H1 (cell line): Measurements from ENCODE around the gene GIPC1. TPM values are rescaled to one million over a fixed set of nuclear protein-coding genes. Genes with fewer than 3 reads are reported as not detected.
"Not testable (repeated sequence)": the region's sequence is repeated elsewhere in the genome, so short reads cannot be mapped to it uniquely, and the experiment has no call there.

Experiments used
- CTCF ChIA-PET: fragments of 300-600 bp; sonication (Branson Sonifier 250); formaldehyde crosslinking; loops from one replicate; lab custom pipeline; 2021; ENCODE audit not compliant: partially characterized antibody; lab: Charles Lee
- POLR2A ChIA-PET: fragments of 300-600 bp; sonication (Branson Sonifier 250); formaldehyde crosslinking; loops from one replicate; lab custom pipeline; 2021; ENCODE audit warnings: inconsistent platforms; ENCODE audit not compliant: partially characterized antibody; lab: Charles Lee
- DNase-seq, 2 experiments: peaks; one replicate each; pipeline versions ENCODE4 v3.0.0 to v3.0.0-alpha.2; 2010 to 2022; ENCODE audit warnings: low spot score in 2 of 2, low read depth in 1 of 2, mixed read lengths in 1 of 2
- FAIRE-seq: peaks from 2 replicates; lab custom pipeline; 2011; peaks lifted over from hg19 to GRCh38; lab: Jason Lieb, UNC
- H2AFZ ChIP-seq: 2 replicates; pipeline ENCODE4 v1.8.1; 2012; ENCODE audit warnings: low read length, inconsistent platforms
- H2AK5ac ChIP-seq: 2 replicates; pipeline ENCODE4 v1.6.1; 2013; ENCODE audit warnings: low read depth, low read length
- H2BK120ac ChIP-seq: replicated peaks from 2 replicates; pipeline ENCODE3; 2013; ENCODE audit warnings: low read depth, low read length, inconsistent platforms
- H2BK12ac ChIP-seq: 2 replicates; pipeline ENCODE4 v1.6.1; 2013; ENCODE audit warnings: low read depth, low read length
- H2BK15ac ChIP-seq: 2 replicates; pipeline ENCODE4 v1.6.1; 2013; ENCODE audit warnings: low read length
- H2BK20ac ChIP-seq: 2 replicates; pipeline ENCODE4 v1.6.1; 2013; ENCODE audit warnings: low read length
- H2BK5ac ChIP-seq: 2 replicates; pipeline ENCODE4 v1.6.1; 2013; ENCODE audit warnings: low read depth, low read length
- H3K14ac ChIP-seq: 2 replicates; pipeline ENCODE4 v1.6.1; 2013; ENCODE audit warnings: inconsistent platforms; ENCODE audit not compliant: insufficient read length
- H3K18ac ChIP-seq: 2 replicates; pipeline ENCODE4 v1.6.1; 2013; ENCODE audit warnings: low read length; ENCODE audit errors: extremely low read depth
- H3K23ac ChIP-seq: 2 replicates; pipeline ENCODE4 v1.6.1; 2013; ENCODE audit warnings: inconsistent platforms; ENCODE audit not compliant: insufficient read length
- H3K23me2 ChIP-seq: 2 replicates; pipeline ENCODE4 v1.6.1; 2013; ENCODE audit warnings: low read depth, low read length
- H3K27ac ChIP-seq: 2 replicates; pipeline ENCODE4 v1.6.1; 2011; ENCODE audit warnings: low read depth, low read length, inconsistent platforms
- H3K27me3 ChIP-seq, 4 experiments: replicated peaks in 1 of 4; 1 replicate in 1 of 4; 2 replicates in 3 of 4; pipeline versions ENCODE4 v1.6.1 to v1.8.1; 2011 to 2013; ENCODE audit warnings: low read length in 3 of 4, mild to moderate bottlenecking in 3 of 4, inconsistent platforms in 2 of 4, mixed read lengths in 2 of 4, moderate library complexity in 1 of 4; ENCODE audit not compliant: control insufficient read depth in 3 of 4, insufficient read depth in 3 of 4; ENCODE audit errors: extremely low read depth in 1 of 4
- H3K36me3 ChIP-seq, 4 experiments: 2 replicates each; pipeline versions ENCODE4 v1.6.1 to v1.8.1; 2011 to 2013; ENCODE audit warnings: mild to moderate bottlenecking in 4 of 4, low read length in 3 of 4, moderate library complexity in 2 of 4, control low read depth in 1 of 4, inconsistent platforms in 1 of 4; ENCODE audit not compliant: insufficient read depth in 4 of 4, control insufficient read depth in 2 of 4
- H3K4ac ChIP-seq: replicated peaks from 2 replicates; pipeline ENCODE3; 2013; ENCODE audit warnings: low read length, low read depth, mixed read lengths, inconsistent platforms; ENCODE audit not compliant: insufficient read length
- H3K4me1 ChIP-seq, 4 experiments: replicated peaks in 1 of 4; 1 replicate in 1 of 4; 2 replicates in 3 of 4; pipeline versions ENCODE4 v1.6.1 to v1.8.1; 2011 to 2013; ENCODE audit warnings: low read length in 3 of 4, inconsistent platforms in 2 of 4, mixed read lengths in 1 of 4; ENCODE audit not compliant: insufficient read depth in 4 of 4, control insufficient read depth in 3 of 4
- H3K4me2 ChIP-seq, 2 experiments: 2 replicates each; pipeline versions ENCODE4 v1.6.1 to v1.8.1; 2011 to 2013; ENCODE audit warnings: low read depth in 2 of 2, low read length in 2 of 2, control low read depth in 1 of 2, inconsistent platforms in 1 of 2, mild to moderate bottlenecking in 1 of 2; ENCODE audit not compliant: insufficient read depth in 1 of 2
- H3K4me3 ChIP-seq, 4 experiments: fragments of 200-600, 300-600 bp in 1 of 4; sonication (generic), shearing (Covaris generic), sonication (Bioruptor Twin) in 1 of 4; 2 replicates each; pipeline versions ENCODE4 v1.5.1 to v1.8.1; 2011 to 2016; ENCODE audit warnings: low read length in 4 of 4, low read depth in 3 of 4, control low read depth in 2 of 4, inconsistent platforms in 2 of 4, mild to moderate bottlenecking in 2 of 4, mixed read lengths in 1 of 4, moderate library complexity in 1 of 4; ENCODE audit not compliant: insufficient read depth in 2 of 4; ENCODE audit errors: extremely low read depth in 1 of 4
- H3K56ac ChIP-seq: replicated peaks from 2 replicates; pipeline ENCODE3; 2013; ENCODE audit warnings: low read depth, mild to moderate bottlenecking, mixed read lengths, low read length, inconsistent platforms; ENCODE audit not compliant: insufficient read length
- H3K79me1 ChIP-seq: 2 replicates; pipeline ENCODE4 v1.6.1; 2013; ENCODE audit warnings: low read depth, low read length, control low read depth
- H3K79me2 ChIP-seq, 2 experiments: 2 replicates each; pipeline versions ENCODE4 v1.6.1 to v1.8.1; 2012 to 2013; ENCODE audit warnings: low read length in 2 of 2, mild to moderate bottlenecking in 2 of 2, inconsistent platforms in 1 of 2; ENCODE audit not compliant: insufficient read depth in 2 of 2, control insufficient read depth in 1 of 2
- H3K9ac ChIP-seq, 4 experiments: replicated peaks in 1 of 4; 1 replicate in 1 of 4; 2 replicates in 3 of 4; pipeline versions ENCODE4 v1.6.1 to v1.8.1; 2011 to 2013; ENCODE audit warnings: low read depth in 3 of 4, low read length in 3 of 4, control low read depth in 2 of 4, mild to moderate bottlenecking in 2 of 4, moderate library complexity in 2 of 4, inconsistent platforms in 1 of 4; ENCODE audit errors: extremely low read depth in 1 of 4
- H3K9me3 ChIP-seq, 2 experiments: 2 replicates each; pipeline versions ENCODE4 v1.6.1 to v1.8.1; 2012 to 2013; ENCODE audit warnings: mild to moderate bottlenecking in 2 of 2, moderate library complexity in 2 of 2, control low read depth in 1 of 2, inconsistent platforms in 1 of 2, low read depth in 1 of 2, low read length in 1 of 2, mixed read lengths in 1 of 2; ENCODE audit not compliant: insufficient read depth in 2 of 2
- H4K20me1 ChIP-seq, 2 experiments: replicated peaks in 1 of 2; 2 replicates each; pipeline versions ENCODE3 to v1.8.1; 2011 to 2013; ENCODE audit warnings: inconsistent platforms in 2 of 2, low read length in 2 of 2, mild to moderate bottlenecking in 1 of 2; ENCODE audit not compliant: insufficient read depth in 2 of 2, control insufficient read depth in 1 of 2
- H4K5ac ChIP-seq: 2 replicates; pipeline ENCODE4 v1.6.1; 2013; ENCODE audit warnings: low read length, low read depth, mixed read lengths, inconsistent platforms; ENCODE audit not compliant: insufficient read length
- H4K8ac ChIP-seq: 2 replicates; pipeline ENCODE4 v1.8.0; 2013; ENCODE audit warnings: mild to moderate bottlenecking, moderate library complexity, low read length, inconsistent platforms; ENCODE audit not compliant: insufficient read depth; ENCODE audit errors: extremely low read depth
- H4K91ac ChIP-seq: replicated peaks from 2 replicates; pipeline ENCODE3; 2013; ENCODE audit warnings: low read length, mixed read lengths, inconsistent platforms; ENCODE audit not compliant: insufficient read length
- ASH2L ChIP-seq: fragments of 200-600, 300-600 bp; sonication (generic); IDR thresholded peaks from one replicate; pipeline ENCODE4 v1.7.1; 2017; ENCODE audit warnings: low read length
- BACH1 ChIP-seq: IDR thresholded peaks from 2 replicates; pipeline ENCODE4 v1.6.1; 2012; ENCODE audit warnings: low read length, improper control_type of control experiment
- TEAD4 ChIP-seq: IDR thresholded peaks from 2 replicates; pipeline ENCODE4 v1.6.1; 2012; ENCODE audit warnings: low read depth, low read length, inconsistent platforms, mixed read lengths
- WGBS, 2 experiments: shearing (Covaris generic) in 1 of 2; methylation state at CpG; one replicate each; pipeline versions ENCODE4 v1.1.6 to v1.1.7; 2013 to 2015; ENCODE audit warnings: low lambda C conversion rate in 2 of 2, mixed read lengths in 2 of 2, inconsistent platforms in 1 of 2, low coverage in 1 of 2, missing lambda C conversion rate in 1 of 2; ENCODE audit not compliant: insufficient replicate concordance in 2 of 2, insufficient coverage in 1 of 2, insufficient read length in 1 of 2; ENCODE audit errors: extremely low coverage in 1 of 2, missing lambda C conversion rate in 1 of 2; 5-methylcytosine and 5-hydroxymethylcytosine counted together
- polyA plus RNA-seq, 7 experiments: library from polyadenylated mRNA; depleted of rRNA in 3 of 7; stranded (reverse) in 5 of 7; unstranded in 2 of 7; fragments of >200 nt in 5 of 7; fragments of 200-250 nt in 2 of 7; gene quantifications; 1 replicate in 5 of 7; 2 replicates in 1 of 7; 4 replicates in 1 of 7; pipeline versions ENCODE4 v1.2.1 to v1.2.3, GENCODE V29; 2011 to 2013; ENCODE audit warnings: missing spikeins in 2 of 7, mixed read lengths in 2 of 7
- total RNA-seq: library from RNA; stranded (reverse); fragmentation: NEBNext Ultra II Directional; extraction: Animal tissue kit (Norgen Biotek cat#: 25700); gene quantifications from 2 replicates; pipeline ENCODE4 v1.2.1, GENCODE V29; 2021

Gene GIPC1
- total and polyA plus RNA-seq, 2 of the 8 experiments (the other 6 are each of a cell fraction or from before 2014, with no cell fraction given), result 65.6 to 72.0 TPM

DNA sequence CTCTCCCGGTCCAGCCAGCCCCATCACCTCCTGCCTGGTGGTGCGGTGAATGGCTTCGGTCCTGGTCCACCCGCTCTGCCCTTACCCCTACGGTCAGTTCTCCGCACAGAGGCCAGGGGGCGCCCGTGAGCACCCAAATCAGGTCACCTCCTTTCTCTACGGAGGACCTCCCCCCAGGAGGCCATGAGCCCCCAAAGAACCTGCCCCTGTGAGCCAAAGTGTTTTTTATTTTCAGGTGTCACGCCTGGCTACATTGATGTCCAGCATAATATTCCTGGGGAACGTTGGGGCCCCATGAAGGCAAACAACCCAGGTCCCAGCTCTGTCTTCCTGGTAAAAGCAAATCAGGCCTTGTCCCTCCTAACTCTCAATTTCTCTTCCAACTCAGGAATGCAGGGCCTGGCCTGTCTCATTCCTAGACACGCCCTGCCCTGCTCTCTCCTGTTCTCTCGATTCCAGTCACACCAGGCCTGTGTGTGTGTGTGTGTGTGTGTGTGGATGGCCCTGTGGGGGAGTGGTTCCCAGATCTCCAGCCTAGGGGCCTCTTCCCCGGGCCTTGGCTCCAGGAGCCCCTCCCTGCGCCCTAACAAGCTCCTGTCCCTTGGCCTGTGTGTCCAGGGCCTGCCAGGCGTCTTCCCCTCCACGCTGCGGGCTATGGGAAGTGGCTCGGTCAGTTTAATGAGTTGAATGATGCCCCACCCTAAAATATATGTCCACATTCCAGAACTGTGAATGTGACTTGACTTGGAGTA is 9.7 kb upstream of the GIPC1 start (continued):
- TF ChIP-seq ASH2L (peak; percentile 76), BACH1 (no peak), TEAD4 (0 out of 2 replicates have a peak, but pooled peaks have one; percentile 7)

DNA sequence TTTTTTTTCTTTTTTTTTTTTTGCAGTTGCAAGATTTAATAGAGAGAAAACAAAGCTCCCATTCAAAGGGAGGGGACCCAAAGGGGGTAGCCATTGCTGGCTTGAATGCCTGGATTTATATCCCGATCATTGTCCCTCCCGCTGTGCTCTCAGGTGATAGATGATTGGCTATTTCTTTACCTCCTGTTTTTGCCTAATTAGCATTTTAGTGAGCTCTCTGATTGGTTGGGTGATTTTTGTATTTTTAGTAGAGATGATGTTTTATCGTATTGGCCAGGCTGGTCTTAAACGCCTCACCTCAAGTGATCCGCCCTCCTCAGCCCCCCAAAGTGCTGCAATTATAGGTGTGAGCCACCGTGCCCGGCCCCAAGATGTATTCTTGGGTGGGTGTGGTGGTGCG is 8.6 kb upstream of the GIPC1 start:
- H3K79me1 ChIP-seq, H3K79me2 ChIP-seq, H4K91ac ChIP-seq, H3K9me3 ChIP-seq, H3K4ac ChIP-seq, H3K4me1 ChIP-seq, H2AK5ac ChIP-seq, H3K56ac ChIP-seq, H3K14ac ChIP-seq, H3K4me3 ChIP-seq, H2BK20ac ChIP-seq, H2BK5ac ChIP-seq, H3K23me2 ChIP-seq, H4K20me1 ChIP-seq, H3K18ac ChIP-seq, H3K9ac ChIP-seq, H2BK120ac ChIP-seq, H4K5ac ChIP-seq, H3K23ac ChIP-seq, DNase-seq, FAIRE-seq, H2AFZ ChIP-seq, H3K4me2 ChIP-seq, H2BK12ac ChIP-seq, H3K27me3 ChIP-seq, H2BK15ac ChIP-seq, H4K8ac ChIP-seq, H3K27ac ChIP-seq, H3K36me3 ChIP-seq: not testable (repeated sequence)
- POLR2A ChIA-PET, result interaction anchor here (0.6 to 4.0 kb wide), 6 partner anchors 9 to 49 kb away, joined by 3 to 30 read pairs (median 4); partner anchors contain the start of genes DNAJB1 and GIPC1
- CTCF ChIA-PET, result interaction anchor here (0.6 to 5.0 kb wide), 14 partner anchors 8 to 69 kb away, joined by 3 to 36 read pairs (median 4); partner anchors contain the start of gene GIPC1
- 90% methylated on average over 8 of the region's 8 CpGs; no CpG with 5 or more reads in 1 of the 2 experiments for WGBS, 2 experiments
